Superior temporal gyrus (tissue), 1 donor: ENCODE measurements around the gene MBD1.
A peak's percentile ranks its signal among the peaks of the same experiment; 100 is the strongest.
"Not testable (repeated sequence)": the region's sequence is repeated elsewhere in the genome, so short reads cannot be mapped to it uniquely, and the experiment has no call there.

ENCODE experiments used
- DNase-seq: peaks from one replicate; pipeline ENCODE4 v3.0.0-alpha.2; 2016; ENCODE audit errors: extremely low spot score

The MBD1 gene

GRCh38 chr18:50289108-50289443 lies 7.8 kb upstream of the MBD1 start:
- no peak for DNase-seq

GRCh38 chr18:50288348-50289107 lies 7.2 kb upstream of the MBD1 start:
- DNase-seq: not testable (repeated sequence)

GRCh38 chr18:50287441-50288347 lies 6.4 kb upstream of the MBD1 start, which contains the start of gene CXXC1:
TSS of gene CXXC1 (minus strand) at chr18:50287692. CDS start at chr18:50287589, 103 bp downstream.
- peak; percentile 99 for DNase-seq

DNA sequence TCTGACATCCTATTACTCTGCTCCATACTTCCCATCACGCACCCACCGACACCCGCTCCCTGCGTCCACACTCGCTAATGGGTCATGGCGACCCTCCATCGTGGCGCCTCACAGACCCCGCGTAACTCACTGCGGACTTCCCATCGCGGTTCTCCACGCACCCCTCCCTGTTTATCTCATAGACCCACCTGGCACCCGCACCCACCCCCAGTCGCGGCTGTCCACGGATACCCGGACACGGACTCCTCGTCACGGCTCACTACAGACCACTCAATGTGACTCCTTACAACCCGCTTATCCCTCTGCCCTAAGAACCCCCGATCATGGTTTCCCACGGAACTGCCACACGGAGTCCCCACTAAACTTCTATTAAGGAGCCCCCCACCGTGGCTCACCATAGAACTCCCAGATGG lies 5.7 kb upstream of the MBD1 start:
- peak; percentile 53 for DNase-seq

GRCh38 chr18:50286391-50287027 lies 5.2 kb upstream of the MBD1 start:
- DNase-seq: no peak

DNA sequence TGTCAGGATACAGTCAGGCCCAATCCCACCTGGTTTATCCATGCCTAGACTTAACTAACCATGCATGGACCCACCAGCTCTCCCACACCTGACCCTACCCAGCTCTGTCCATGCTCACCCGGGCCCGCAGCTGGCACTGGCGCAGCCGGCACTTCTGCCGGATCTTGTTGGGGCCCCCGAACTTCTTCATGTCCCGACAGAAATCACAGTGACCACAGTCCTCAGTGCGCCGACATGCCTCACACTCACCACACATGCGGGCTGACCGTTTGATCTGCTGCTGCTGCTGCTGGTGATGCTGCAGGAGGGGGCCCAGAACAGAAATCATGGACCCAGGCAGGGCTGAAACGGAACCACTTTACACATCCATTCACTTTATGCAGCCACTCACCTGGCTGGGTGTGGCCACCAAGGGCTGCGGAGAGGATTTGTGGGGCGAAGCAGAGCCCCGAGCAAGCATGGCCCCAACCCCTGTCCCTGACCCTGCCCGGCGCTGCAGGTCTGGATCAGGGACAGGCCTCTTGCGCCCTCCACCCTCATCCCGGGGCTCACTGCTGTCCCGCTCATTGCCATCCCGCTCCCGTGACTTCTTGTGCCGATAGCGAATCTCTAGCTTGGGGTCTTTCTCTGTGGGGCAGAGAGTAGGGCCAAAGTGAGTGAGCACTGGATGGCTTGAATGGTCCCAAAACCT lies 4.5 kb upstream of the MBD1 start:
- DNase-seq: no peak

GRCh38 chr18:50285071-50285470 lies 3.7 kb upstream of the MBD1 start:
- DNase-seq: no peak

DNA sequence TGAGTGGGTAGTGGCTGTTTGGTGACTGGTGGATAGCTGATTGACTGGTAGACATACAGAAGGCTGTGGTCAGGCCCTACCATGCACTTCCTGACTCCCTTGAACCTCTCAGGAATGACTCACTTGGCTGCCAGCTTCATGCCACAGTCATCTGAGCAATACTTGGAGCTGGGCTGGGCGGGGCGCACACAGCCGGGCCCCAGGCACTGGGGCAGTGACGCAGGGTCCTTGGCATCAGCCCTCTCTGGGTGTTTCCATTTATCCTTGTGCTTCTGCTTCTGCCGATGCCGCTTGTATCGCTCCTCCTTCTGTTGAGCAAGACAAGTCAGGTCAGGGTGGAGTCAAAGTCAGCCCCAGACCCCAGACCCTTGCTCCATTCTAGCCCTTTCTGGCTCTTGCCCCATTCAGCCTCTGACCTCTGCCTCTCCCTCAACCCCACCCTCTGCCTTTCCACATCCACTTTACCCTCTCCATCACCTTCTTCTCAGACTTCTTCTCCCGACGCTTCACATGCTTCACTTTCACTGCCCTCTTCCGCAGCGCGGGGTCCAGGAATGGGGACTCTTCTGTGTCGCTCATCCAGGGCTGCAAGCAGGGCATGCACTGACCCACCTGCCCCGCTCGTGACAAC lies 3.0 kb upstream of the MBD1 start:
- no peak for DNase-seq

DNA sequence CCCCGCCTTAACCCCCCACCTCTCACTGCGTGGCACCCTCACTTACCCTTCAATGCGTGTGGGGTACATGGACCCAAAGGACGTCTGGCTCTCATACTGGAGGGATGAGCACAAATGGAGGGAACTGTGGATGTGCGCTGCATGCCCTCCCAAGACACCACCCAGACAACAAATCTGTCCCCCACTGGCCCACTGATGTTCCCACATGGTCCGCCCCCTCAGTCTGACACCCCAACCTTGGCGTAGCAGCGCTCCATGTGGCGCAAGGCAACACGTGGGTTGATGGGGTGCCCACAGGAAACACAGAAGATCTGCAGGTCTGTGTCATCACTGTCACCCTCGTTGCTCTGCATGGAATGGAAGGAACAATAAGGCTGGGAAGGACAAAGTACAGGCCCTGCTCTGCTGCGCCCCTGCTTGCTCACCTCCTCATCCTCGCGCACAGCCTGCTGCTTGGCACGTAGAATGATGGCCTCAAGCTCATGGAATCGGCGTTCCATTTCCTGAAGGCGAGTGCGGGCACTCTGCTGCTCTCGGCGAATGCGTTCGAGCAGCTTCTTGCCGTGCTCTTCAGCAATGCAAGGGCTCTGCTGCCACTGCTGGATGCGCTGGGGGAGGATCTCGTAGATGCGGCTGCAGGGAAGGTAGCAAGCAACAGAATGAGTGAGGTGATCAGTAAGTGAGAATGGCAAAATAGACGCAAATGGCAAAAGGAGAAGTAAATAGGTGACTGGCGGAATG lies 2.3 kb upstream of the MBD1 start:
- no peak for DNase-seq

DNA sequence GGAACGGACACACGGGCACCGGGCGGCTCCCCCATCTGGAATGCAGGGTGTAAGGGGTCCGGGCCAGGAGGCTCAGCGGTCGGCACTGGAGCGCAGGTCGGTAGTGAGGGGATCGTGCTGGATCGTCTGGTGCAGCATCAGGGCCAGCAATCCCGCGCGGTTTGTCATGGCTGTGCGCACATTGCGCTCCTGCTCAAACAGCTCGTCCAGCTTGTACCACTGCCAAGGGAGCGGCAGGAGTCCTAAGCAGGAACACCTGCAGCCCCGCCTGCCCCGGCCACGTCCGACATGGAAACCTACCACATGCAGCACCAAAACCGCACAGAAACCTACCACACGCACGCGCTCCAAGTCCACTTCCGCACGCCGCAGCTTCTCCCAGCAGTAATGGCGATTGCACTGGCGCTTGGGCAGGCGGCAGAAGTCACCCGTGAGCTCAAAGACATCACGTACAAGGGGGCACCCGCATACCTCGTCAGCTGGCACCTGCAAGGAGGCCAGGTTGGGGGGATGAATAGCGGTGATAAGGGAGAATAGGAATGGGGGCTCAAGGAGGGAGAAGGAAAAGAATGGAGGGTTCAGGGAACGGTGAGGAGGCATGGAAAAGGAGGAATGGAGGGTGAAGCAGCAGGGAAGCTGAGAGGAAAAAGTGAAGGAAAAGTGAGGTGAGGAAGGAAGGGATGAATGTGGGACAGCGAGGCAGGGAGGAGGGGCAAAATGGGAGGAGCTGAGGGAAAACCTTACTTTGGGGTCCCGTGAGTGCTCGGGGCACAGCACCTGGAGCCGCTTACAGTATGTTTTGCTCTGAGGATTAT lies 1.4 kb upstream of the MBD1 start:
- no peak for DNase-seq

GRCh38 chr18:50281972-50282520 lies 723 bp upstream of the MBD1 start:
- DNase-seq: no peak

- DNase-seq: no peak
Measured at GRCh38 chr18:50280707-50281294, 522 bp downstream of the MBD1 start.

DNA sequence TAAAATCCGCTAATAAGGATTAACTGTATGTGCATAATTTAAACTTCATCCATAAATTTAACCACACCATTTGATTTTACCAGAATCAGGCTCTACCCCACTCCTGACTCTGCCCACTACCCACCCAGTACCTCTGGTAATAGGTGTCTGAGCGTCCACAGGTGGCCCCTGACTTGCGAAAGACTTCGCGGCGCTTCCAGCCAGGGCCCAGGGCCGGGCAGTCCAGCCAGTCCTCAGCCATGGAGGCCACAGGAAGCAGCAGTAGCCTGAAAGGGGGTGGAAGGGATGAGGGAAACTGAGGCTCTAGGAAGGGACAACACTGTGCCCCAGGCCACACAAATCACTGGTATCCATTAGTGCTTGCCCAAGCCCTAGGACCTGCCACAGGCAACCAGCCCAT lies 1.6 kb downstream of the MBD1 start:
- DNase-seq: no peak

- DNase-seq: no peak
Measured at GRCh38 chr18:50277942-50278341, 3.4 kb downstream of the MBD1 start.

GRCh38 chr18:50276452-50276851 lies 4.9 kb downstream of the MBD1 start:
- no peak for DNase-seq

- DNase-seq: no peak
Measured at GRCh38 chr18:50275503-50276036, 5.8 kb downstream of the MBD1 start.

DNA sequence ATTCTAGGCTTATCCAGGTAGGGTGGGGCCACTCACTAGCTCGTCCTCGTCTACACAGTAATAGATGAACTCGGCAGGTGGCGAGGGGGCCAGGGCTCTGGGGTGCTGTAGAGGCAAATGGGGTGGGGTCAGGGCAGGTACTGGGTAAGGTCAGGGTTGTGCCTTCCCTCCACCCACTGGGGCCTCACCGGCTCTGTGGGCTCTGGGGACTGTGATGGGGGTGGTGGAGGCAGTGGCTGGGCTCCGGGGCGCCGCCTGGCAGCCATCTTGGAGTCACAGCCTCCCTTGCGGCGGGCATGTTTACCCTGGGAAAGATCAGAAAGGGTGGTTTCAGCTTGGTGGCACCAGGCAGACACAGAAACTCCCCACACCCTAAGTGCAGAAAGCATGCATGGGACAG lies 6.4 kb downstream of the MBD1 start:
- no peak for DNase-seq

GRCh38 chr18:50274044-50274442 lies 7.3 kb downstream of the MBD1 start:
- no peak for DNase-seq
